ENCODE data around the gene EPB41L5.
A peak's percentile ranks its signal among the peaks of the same experiment; 100 is the strongest.
"Not testable (repeated sequence)": the region's sequence is repeated elsewhere in the genome, so short reads cannot be mapped to it uniquely, and the experiment has no call there.

The EPB41L5 gene

DNA sequence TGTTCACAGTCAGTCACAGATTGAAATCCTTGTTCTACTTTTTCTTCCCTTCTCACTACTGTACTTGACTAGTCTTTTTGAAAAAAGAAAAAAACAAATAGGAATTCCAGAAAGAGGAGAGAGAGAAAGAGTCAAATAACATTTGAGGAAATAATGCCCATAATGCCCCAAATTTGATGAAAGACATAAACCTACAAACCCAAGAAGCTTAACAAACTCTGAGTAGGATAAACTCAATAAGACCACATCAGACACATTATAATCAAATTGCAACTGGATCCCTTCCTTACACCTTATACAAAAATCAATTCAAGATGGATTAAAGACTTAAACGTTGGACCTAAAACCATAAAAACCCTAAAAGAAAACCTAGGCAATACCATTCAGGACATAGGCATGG is 179.4 kb downstream of the EPB41L5 start:
- POLR2A ChIA-PET = no interaction called here

GRCh38 chr2:120195553-120195952 is 182.7 kb downstream of the EPB41L5 start:
- DNase-seq (ENCODE audit: extremely low spot score) = no peak
- ChIA-PET CTCF (interaction anchor here (1.0 to 1.7 kb wide), 6 partner anchors 9 to 117 kb away, joined by 3 to 6 read pairs (median 4); no protein-coding TSS in a partner anchor), POLR2A (no interaction called here)
- TF ChIP-seq, protein P1, sequence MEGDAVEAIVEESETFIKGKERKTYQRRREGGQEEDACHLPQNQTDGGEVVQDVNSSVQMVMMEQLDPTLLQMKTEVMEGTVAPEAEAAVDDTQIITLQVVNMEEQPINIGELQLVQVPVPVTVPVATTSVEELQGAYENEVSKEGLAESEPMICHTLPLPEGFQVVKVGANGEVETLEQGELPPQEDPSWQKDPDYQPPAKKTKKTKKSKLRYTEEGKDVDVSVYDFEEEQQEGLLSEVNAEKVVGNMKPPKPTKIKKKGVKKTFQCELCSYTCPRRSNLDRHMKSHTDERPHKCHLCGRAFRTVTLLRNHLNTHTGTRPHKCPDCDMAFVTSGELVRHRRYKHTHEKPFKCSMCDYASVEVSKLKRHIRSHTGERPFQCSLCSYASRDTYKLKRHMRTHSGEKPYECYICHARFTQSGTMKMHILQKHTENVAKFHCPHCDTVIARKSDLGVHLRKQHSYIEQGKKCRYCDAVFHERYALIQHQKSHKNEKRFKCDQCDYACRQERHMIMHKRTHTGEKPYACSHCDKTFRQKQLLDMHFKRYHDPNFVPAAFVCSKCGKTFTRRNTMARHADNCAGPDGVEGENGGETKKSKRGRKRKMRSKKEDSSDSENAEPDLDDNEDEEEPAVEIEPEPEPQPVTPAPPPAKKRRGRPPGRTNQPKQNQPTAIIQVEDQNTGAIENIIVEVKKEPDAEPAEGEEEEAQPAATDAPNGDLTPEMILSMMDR (IDR thresholded peaks at IDR 0.05; ENCODE audit: control extremely low read depth, extremely low read depth, low read depth, missing control alignments) = no peak

More for the DNA sequence above, 179.4 kb downstream of the EPB41L5 start:
- CTCF ChIA-PET = no interaction called here
- DNase-seq (ENCODE audit: extremely low spot score) = no peak
- TF ChIP-seq, protein P1 (IDR thresholded peaks at IDR 0.05; ENCODE audit: control extremely low read depth, extremely low read depth, low read depth, missing control alignments) = no peak

GRCh38 chr2:120199817-120200459 is 187.1 kb downstream of the EPB41L5 start:
- ChIA-PET POLR2A (interaction anchor here (0.5 kb wide), 1 partner anchor 23 kb away, joined by 3 read pairs; the partner anchor contains the start of gene TMEM185B), CTCF (interaction anchor here (1.0 to 1.8 kb wide), 3 partner anchors 10 to 113 kb away, joined by 4 read pairs; no protein-coding TSS in a partner anchor)
- not testable (repeated sequence) for DNase-seq (ENCODE audit: extremely low spot score)

- TF ChIP-seq, protein P1 (IDR thresholded peaks at IDR 0.05; ENCODE audit: control extremely low read depth, extremely low read depth, low read depth, missing control alignments) = no peak
- DNase-seq (ENCODE audit: extremely low spot score) = no peak
- POLR2A ChIA-PET = interaction anchor here (1.1 kb wide), 1 partner anchor 16 kb away, joined by 3 read pairs; no protein-coding TSS in a partner anchor
- CTCF ChIA-PET = interaction anchor here (0.8 to 2.2 kb wide), 5 partner anchors 11 to 110 kb away, joined by 3 to 16 read pairs (median 5); no protein-coding TSS in a partner anchor
These were observed 190.6 kb downstream of the EPB41L5 start for GRCh38 chr2:120203251-120204021.

GRCh38 chr2:120204022-120204405 is 191.1 kb downstream of the EPB41L5 start:
- ChIA-PET POLR2A (interaction anchor here (1.1 kb wide), 1 partner anchor 15 kb away, joined by 3 read pairs; no protein-coding TSS in a partner anchor), CTCF (interaction anchor here (0.8 to 2.2 kb wide), 4 partner anchors 11 to 110 kb away, joined by 3 to 16 read pairs (median 8); no protein-coding TSS in a partner anchor)
- DNase-seq (ENCODE audit: extremely low spot score) = peak; percentile 14
- TF ChIP-seq, protein P1 (IDR thresholded peaks at IDR 0.05; ENCODE audit: control extremely low read depth, extremely low read depth, low read depth, missing control alignments) = peak; percentile 12

GRCh38 chr2:120204417-120204816 is 191.5 kb downstream of the EPB41L5 start:
- POLR2A ChIA-PET = interaction anchor here (1.1 kb wide), 1 partner anchor 15 kb away, joined by 3 read pairs; no protein-coding TSS in a partner anchor
- peak; percentile 3 for DNase-seq (ENCODE audit: extremely low spot score)
- CTCF ChIA-PET = interaction anchor here (0.8 to 2.2 kb wide), 5 partner anchors 9 to 109 kb away, joined by 3 to 16 read pairs (median 6); no protein-coding TSS in a partner anchor
- TF ChIP-seq, protein P1 (IDR thresholded peaks at IDR 0.05; ENCODE audit: control extremely low read depth, extremely low read depth, low read depth, missing control alignments) = no peak
